Breast epithelium (tissue), 3 donors: ENCODE measurements around the gene DXO.

ENCODE experiments used
- CTCF ChIP-seq, 3 donors: fragments of 450-650 bp; IDR thresholded peaks; one replicate each; pipeline ENCODE4 v1.5.1; 2016 to 2017; ENCODE audit warnings: antibody characterized with exemption in 3 of 3, mild to moderate bottlenecking in 3 of 3, moderate library complexity in 3 of 3
- POLR2A ChIP-seq: fragments of 450-650 bp; IDR thresholded peaks from one replicate; pipeline ENCODE4 v1.6.1; 2016; ENCODE audit warnings: antibody characterized with exemption, mild to moderate bottlenecking, moderate library complexity
- POLR2AphosphoS5 ChIP-seq, 3 donors: sonication (generic); formaldehyde crosslinking; IDR thresholded peaks; one replicate each; pipeline ENCODE4 v1.6.1; 2017; ENCODE audit warnings: antibody characterized with exemption in 3 of 3

- no peak for TF ChIP-seq POLR2A
- TF ChIP-seq CTCF (IDR thresholded peaks at IDR 0.05), result no peak
- TF ChIP-seq POLR2AphosphoS5 (IDR thresholded peaks at IDR 0.05), result no peak
Observed at GRCh38 chr6:31970604-31971271, 1.2 kb downstream of the DXO start.
